HUES48 (cell line): ENCODE data around the gene SPIN1.
A peak's percentile ranks its signal among the peaks of the same experiment; 100 is the strongest.

Experiments
- H3K27ac ChIP-seq: one replicate; pipeline ENCODE4 v1.7.0; 2013; ENCODE audit warnings: low read depth, low read length, inconsistent platforms
- H3K27me3 ChIP-seq: 2 replicates; pipeline ENCODE4 v1.6.1; 2013; ENCODE audit warnings: mild to moderate bottlenecking, low read length; ENCODE audit not compliant: control insufficient read depth, insufficient read depth
- H3K36me3 ChIP-seq: 2 replicates; pipeline ENCODE4 v1.6.1; 2013; ENCODE audit warnings: low read length; ENCODE audit not compliant: control insufficient read depth, insufficient read depth
- H3K4me1 ChIP-seq: 2 replicates; pipeline ENCODE4 v1.6.1; 2013; ENCODE audit warnings: mild to moderate bottlenecking, low read length; ENCODE audit not compliant: control insufficient read depth, insufficient read depth
- H3K4me3 ChIP-seq: 2 replicates; pipeline ENCODE4 v1.5.1; 2013; ENCODE audit warnings: mild to moderate bottlenecking, low read depth, low read length
- H3K9ac ChIP-seq: 2 replicates; pipeline ENCODE4 v1.6.1; 2013; ENCODE audit warnings: mild to moderate bottlenecking, low read depth, low read length, moderate library complexity
- H3K9me3 ChIP-seq: 2 replicates; pipeline ENCODE4 v1.6.1; 2013; ENCODE audit warnings: low read length; ENCODE audit not compliant: control insufficient read depth, insufficient read depth

The SPIN1 gene

DNA sequence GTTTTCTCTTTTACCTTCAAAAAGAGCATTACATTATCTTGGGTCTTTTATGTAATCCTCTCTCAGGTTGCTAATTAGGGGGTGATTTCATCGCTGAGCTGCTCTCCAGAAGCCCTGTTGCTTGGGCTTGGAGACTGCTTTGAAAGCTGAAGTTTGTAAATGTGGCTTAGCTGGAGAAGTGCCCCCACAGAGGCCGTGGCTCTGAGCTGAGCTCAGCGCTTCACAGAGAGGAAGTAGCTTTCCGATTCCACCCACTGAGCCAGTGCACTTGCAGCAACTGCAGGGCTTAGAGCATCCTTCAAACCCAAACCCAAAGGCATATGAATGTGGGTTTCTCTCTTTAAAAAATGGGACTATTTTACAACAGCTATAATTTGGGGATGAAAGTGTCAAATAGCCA, 133.1 kb downstream of the SPIN1 start:
- peak overlapping the region; percentile 61 for H3K27ac ChIP-seq
- no peaks in the 10 kb centered on the region for H3K27me3 ChIP-seq
- H3K9me3 ChIP-seq = no peaks in the 10 kb centered on the region
- H3K9ac ChIP-seq = no peak overlapping the region
- no peaks in the 10 kb centered on the region for H3K36me3 ChIP-seq
- H3K4me3 ChIP-seq = no peak overlapping the region
- H3K4me1 ChIP-seq = peaks cover 14% of the 10 kb centered on the region; the same call in 1 of the 2 replicates

DNA sequence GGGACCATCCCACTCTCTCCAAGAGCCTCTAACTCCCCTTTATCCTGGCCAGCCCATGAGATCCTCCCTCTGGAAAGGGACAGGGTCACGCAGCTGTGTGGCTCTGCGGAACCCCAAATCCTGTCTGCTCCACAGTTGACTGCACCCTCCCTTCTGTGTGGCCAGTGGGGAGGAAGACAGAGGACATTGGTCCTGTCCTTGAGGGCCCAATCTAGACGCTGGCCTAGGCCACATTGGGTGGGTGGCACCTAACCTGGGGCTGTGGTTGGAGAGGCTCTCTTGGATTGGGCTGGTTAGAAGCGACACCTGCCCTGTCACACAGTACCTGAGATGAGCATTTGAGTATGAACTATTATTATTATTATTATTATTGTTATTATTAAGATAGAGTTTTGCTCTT, 134.1 kb downstream of the SPIN1 start:
- Histone ChIP-seq H3K9ac (no peak overlapping the region), H3K4me3 (no peak overlapping the region), H3K27ac (no peak overlapping the region), H3K9me3 (no peaks in the 10 kb centered on the region), H3K27me3 (no peaks in the 10 kb centered on the region), H3K36me3 (no peaks in the 10 kb centered on the region), H3K4me1 (peaks cover 14% of the 10 kb centered on the region; the same call in 1 of the 2 replicates)

DNA sequence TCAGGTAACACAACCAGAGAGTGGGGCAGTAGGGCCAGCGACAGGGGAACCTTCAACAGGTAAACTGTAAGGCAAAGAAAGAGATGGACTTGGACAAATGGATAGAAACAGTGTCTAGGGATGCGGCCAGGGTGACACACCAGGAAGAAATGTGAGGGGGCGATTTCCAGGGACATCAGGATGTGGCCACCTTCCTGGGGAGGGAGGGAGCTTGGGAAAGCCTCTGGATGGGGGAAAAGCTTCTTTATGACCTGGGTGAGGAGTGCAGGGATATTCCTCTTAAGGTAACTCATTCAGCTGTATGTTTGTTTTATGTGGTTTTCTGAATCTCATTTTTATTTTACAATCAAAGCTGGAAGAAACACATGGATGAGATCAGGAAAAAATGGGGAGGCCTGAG, 134.8 kb downstream of the SPIN1 start:
- H3K27ac ChIP-seq = no peak overlapping the region
- H3K4me1 ChIP-seq = peaks cover 14% of the 10 kb centered on the region; the same call in 1 of the 2 replicates
- no peak overlapping the region for H3K9ac ChIP-seq
- no peaks in the 10 kb centered on the region for H3K27me3 ChIP-seq
- H3K36me3 ChIP-seq = no peaks in the 10 kb centered on the region
- no peak overlapping the region for H3K4me3 ChIP-seq
- no peaks in the 10 kb centered on the region for H3K9me3 ChIP-seq

DNA sequence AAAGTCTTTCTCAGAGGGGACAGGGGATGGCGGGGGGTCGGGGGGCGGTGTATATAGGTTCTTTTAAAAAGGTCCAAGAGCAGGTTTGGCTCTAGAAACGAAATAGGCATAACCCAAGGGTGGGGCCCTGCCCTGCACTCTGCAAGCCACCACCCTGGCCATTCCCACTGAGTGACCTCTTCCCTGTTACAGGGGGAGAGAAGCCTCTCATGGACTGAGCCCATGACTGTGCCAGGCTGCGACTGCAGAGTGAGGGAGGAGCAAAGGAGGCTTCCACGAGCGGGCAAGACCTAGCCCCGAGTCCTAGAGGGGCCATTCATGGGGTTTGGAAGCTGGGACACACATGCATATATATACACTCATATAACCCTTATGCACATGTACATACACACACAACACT, 136.7 kb downstream of the SPIN1 start:
- Histone ChIP-seq H3K27ac (no peak overlapping the region), H3K4me1 (peaks cover 21% of the 10 kb centered on the region), H3K4me3 (no peak overlapping the region), H3K36me3 (no peaks in the 10 kb centered on the region), H3K27me3 (no peaks in the 10 kb centered on the region), H3K9ac (no peak overlapping the region), H3K9me3 (no peaks in the 10 kb centered on the region)

DNA sequence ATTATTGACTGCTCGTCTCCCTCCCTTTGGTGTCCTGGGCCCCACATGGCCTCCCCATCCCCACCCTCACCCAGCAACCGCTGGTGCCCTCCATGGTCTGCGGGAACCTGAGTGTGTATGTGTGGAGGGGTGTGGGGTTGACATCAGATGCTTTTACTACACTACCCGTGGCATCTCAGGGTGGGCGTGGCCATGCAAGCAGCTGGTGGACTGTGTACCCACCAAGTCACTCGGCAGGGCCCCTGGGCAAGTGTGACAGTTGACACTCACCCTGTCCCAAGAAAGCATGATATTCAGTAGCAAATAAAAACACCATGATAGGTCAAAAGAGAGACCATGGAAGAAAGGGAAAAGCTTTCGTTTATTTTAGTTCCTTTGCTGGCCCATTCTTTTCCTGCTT, 139.4 kb downstream of the SPIN1 start:
- no peaks in the 10 kb centered on the region for H3K27me3 ChIP-seq
- no peak overlapping the region for H3K4me3 ChIP-seq
- no peak overlapping the region for H3K27ac ChIP-seq
- no peaks in the 10 kb centered on the region for H3K36me3 ChIP-seq
- no peak overlapping the region for H3K9ac ChIP-seq
- peaks cover 19% of the 10 kb centered on the region for H3K4me1 ChIP-seq
- no peaks in the 10 kb centered on the region for H3K9me3 ChIP-seq
